GM12878 (cell line): Measurements from ENCODE around the gene ROR2. TPM values are rescaled to one million over a fixed set of nuclear protein-coding genes. Genes with fewer than 3 reads are reported as not detected.

Experiments used
- ATAC-seq: fragments of 200-7000 bp; cut with Tn5 transposase; 3 replicates; pipeline ENCODE4 v1.9.1; 2020; ENCODE audit warnings: mild to moderate bottlenecking, moderate library complexity
- BruUV-seq: library from RNA; stranded (reverse); fragments of 400-500 nt; replicated peaks from 2 replicates; lab custom pipeline; 2021; lab: Mats Ljungman, UMichigan
- CTCF ChIA-PET: fragments of 300-600 bp; sonication (Branson Sonifier 250); formaldehyde crosslinking; extraction: SDS; loops from one replicate; lab custom pipeline; 2021; ENCODE audit warnings: inconsistent platforms; lab: Yijun Ruan, JAX
- POLR2A ChIA-PET: fragments of 350-600 bp; formaldehyde crosslinking; extraction: SDS; loops from one replicate; lab custom pipeline; 2021; ENCODE audit warnings: inconsistent platforms; lab: Charles Lee
- RAD21 ChIA-PET: fragments of 300-600 bp; sonication (Branson Sonifier 250); formaldehyde crosslinking; loops from one replicate; lab custom pipeline; 2023; ENCODE audit warnings: antibody characterized with exemption; ENCODE audit not compliant: unreplicated experiment; lab: Charles Lee
- SMC1A ChIA-PET: fragments of 300-600 bp; sonication (Branson Sonifier 250); formaldehyde crosslinking; loops from one replicate; lab custom pipeline; 2023; ENCODE audit not compliant: unreplicated experiment, uncharacterized antibody; lab: Charles Lee
- DNase-seq: peaks from one replicate; pipeline ENCODE4 v3.0.0-alpha.2; 2011; ENCODE audit warnings: low read depth, low spot score
- FAIRE-seq: peaks from 3 replicates; lab custom pipeline; 2011; peaks lifted over from hg19 to GRCh38; lab: Jason Lieb, UNC
- H2AFZ ChIP-seq: 2 replicates; pipeline ENCODE4 v1.6.0; 2011; ENCODE audit warnings: low read depth, low read length, control low read depth; ENCODE audit not compliant: control insufficient read depth
- H3K27ac ChIP-seq: 2 replicates; pipeline ENCODE4 v1.5.1; 2011; ENCODE audit warnings: control low read depth; ENCODE audit not compliant: control insufficient read depth, insufficient read depth
- H3K27me3 ChIP-seq, 2 experiments: replicated peaks in 1 of 2; 2 replicates each; pipeline versions ENCODE4 v1.6.0 to v1.6.1; 2011; ENCODE audit warnings: low read length in 1 of 2; ENCODE audit not compliant: control insufficient read depth in 2 of 2, insufficient read depth in 2 of 2
- H3K36me3 ChIP-seq, 2 experiments: 2 replicates each; pipeline ENCODE4 v1.5.1; 2011; ENCODE audit warnings: low read length in 1 of 2; ENCODE audit not compliant: control insufficient read depth in 2 of 2, insufficient read depth in 2 of 2
- H3K4me1 ChIP-seq: 2 replicates; pipeline ENCODE4 v1.6.1; 2011; ENCODE audit warnings: mild to moderate bottlenecking, low read length, moderate library complexity, mixed read lengths; ENCODE audit not compliant: control insufficient read depth, insufficient read depth
- H3K4me2 ChIP-seq: 2 replicates; pipeline ENCODE4 v1.6.0; 2011; ENCODE audit warnings: control low read depth; ENCODE audit not compliant: control insufficient read depth, insufficient read depth
- H3K4me3 ChIP-seq: fragments of 200-600 bp; sonication (generic); 2 replicates; pipeline ENCODE4 v1.5.1; 2016
- H3K79me2 ChIP-seq: 2 replicates; pipeline ENCODE4 v1.6.0; 2011; ENCODE audit warnings: low read length; ENCODE audit not compliant: control insufficient read depth, insufficient read depth
- H3K9ac ChIP-seq: 2 replicates; pipeline ENCODE4 v1.8.0; 2011; ENCODE audit warnings: low read length, control low read depth, mixed read lengths; ENCODE audit not compliant: control insufficient read depth, insufficient read depth
- H3K9me3 ChIP-seq: replicated peaks from 3 replicates; pipeline ENCODE4 v1.5.1; 2011; ENCODE audit warnings: mild to moderate bottlenecking, low read length; ENCODE audit not compliant: control insufficient read depth, insufficient read depth
- H4K20me1 ChIP-seq: 2 replicates; pipeline ENCODE4 v1.6.0; 2011; ENCODE audit not compliant: control insufficient read depth, insufficient read depth
- BCL11A ChIP-seq: IDR thresholded peaks from 2 replicates; pipeline ENCODE4 v1.6.1; 2011; ENCODE audit warnings: low read depth, low read length
- HDAC6 ChIP-seq: fragments of 200-600 bp; sonication (generic); IDR thresholded peaks from one replicate; pipeline ENCODE4 v1.8.0; 2017; ENCODE audit warnings: antibody characterized with exemption; ENCODE audit not compliant: unreplicated experiment
- NBN ChIP-seq: fragments of 450-650 bp; IDR thresholded peaks from 2 replicates; pipeline ENCODE4 v1.6.1; 2016
- RUNX3 ChIP-seq: IDR thresholded peaks from 2 replicates; pipeline ENCODE4 v1.6.1; 2012; ENCODE audit warnings: low read length, inconsistent platforms
- SIN3A ChIP-seq: IDR thresholded peaks from 2 replicates; pipeline ENCODE4 v1.6.1; 2012; ENCODE audit warnings: low read depth, low read length, improper control_type of control experiment
- SMAD1 ChIP-seq: fragments of 450-650 bp; IDR thresholded peaks from 2 replicates; pipeline ENCODE4 v1.6.1; 2018; ENCODE audit warnings: mild to moderate bottlenecking, low read depth; ENCODE audit not compliant: partially characterized antibody
- STAT1 ChIP-seq: fragments of 450-650 bp; conservative IDR thresholded peaks from 2 replicates; pipeline ENCODE4 v1.6.1; 2014; ENCODE audit warnings: antibody characterized with exemption, mild to moderate bottlenecking
- TCF3 ChIP-seq: IDR thresholded peaks from 2 replicates; pipeline ENCODE4 v1.6.1; 2012; ENCODE audit warnings: low read depth, mild to moderate bottlenecking, low read length, borderline replicate concordance; ENCODE audit not compliant: insufficient read depth
- WGBS: methylation state at CpG from one replicate; pipeline ENCODE4 v1.1.6; 2016; ENCODE audit warnings: low lambda C conversion rate; ENCODE audit not compliant: insufficient replicate concordance, insufficient coverage; ENCODE audit errors: missing lambda C conversion rate; 5-methylcytosine and 5-hydroxymethylcytosine counted together
- in situ Hi-C: fragments of 300-500 bp; cut with MboI; formaldehyde crosslinking; loops from 9 replicates; pipeline ENCODE4 v1.14.3; 2018; ENCODE audit warnings: mixed read lengths
- intact Hi-C: fragments of 100-400 bp; cut with micrococcal nuclease; formaldehyde crosslinking; loops from one replicate; pipeline ENCODE4 v1.14.2; 2022; ENCODE audit not compliant: unreplicated experiment
- polyA plus RNA-seq, 11 experiments: library from polyadenylated mRNA; depleted of rRNA in 4 of 11; unstranded in 6 of 11; stranded (reverse) in 5 of 11; fragments of >200 nt; fragmentation: Nextera tagmentation in 4 of 11; fragmentation: Illumina TruSeq in 1 of 11; extraction: Ambion mirVana in 4 of 11; extraction: Trizol in 1 of 11; gene quantifications; 1 replicate in 1 of 11; 2 replicates in 10 of 11; pipeline versions ENCODE4 v1.2.1 to v1.2.3, GENCODE V29; 2011 to 2016; ENCODE audit warnings: inconsistent platforms in 2 of 11, missing spikeins in 2 of 11, low read depth in 1 of 11
- total RNA-seq, 4 experiments: library from RNA; depleted of rRNA in 3 of 4; stranded (reverse); fragments of >200 nt in 3 of 4; fragmentation: Illumina TruSeq in 1 of 4; extraction: Trizol in 1 of 4; gene quantifications; 2 replicates each; pipeline versions ENCODE4 v1.2.1 to v1.2.3, GENCODE V29; 2013 to 2021

ROR2 gene
- total and polyA plus RNA-seq, 10 of the 15 experiments (the other 5 are each of a cell fraction or from before 2014, with no cell fraction given): 0.03 to 0.05 TPM; not detected in 8

DNA sequence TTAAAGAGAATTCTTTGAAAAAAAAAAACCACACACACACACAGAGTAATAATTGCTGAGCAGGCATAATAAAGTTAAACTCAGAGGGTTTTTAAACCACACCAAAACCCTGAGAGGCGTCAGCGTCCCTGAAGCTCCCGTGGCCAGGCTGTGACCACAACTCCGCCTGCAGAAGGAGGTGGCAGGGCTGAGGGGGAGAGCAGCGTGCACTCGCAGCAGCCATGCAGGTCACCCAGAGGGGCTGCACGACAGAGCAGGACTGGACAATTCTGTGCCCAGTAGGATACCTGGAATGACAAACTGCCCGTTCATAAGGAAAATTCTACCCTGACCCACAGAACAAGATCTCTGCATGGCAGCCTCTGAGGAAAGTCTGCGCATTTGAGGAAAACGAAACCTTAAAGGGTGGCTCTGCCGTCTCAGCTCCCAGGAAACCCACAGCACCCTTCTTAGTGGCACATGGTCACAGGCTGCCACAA lies 44.0 kb downstream of the ROR2 start:
- H3K9me3 ChIP-seq: no peaks in the 10 kb centered on the region
- H3K27ac ChIP-seq: no peak overlapping the region
- no peak overlapping the region for H3K9ac ChIP-seq
- H2AFZ ChIP-seq: peak overlapping the region; percentile 56
- H4K20me1 ChIP-seq: no peaks in the 10 kb centered on the region
- no peak for DNase-seq
- H3K4me2 ChIP-seq: peak overlapping the region; percentile 75
- no peaks in the 10 kb centered on the region for H3K36me3 ChIP-seq
- ATAC-seq: peak; percentile 79
- WGBS: under 1% methylated on average over 11 of the region's 11 CpGs
- peak overlapping the region; percentile 42; the same call in 1 of the 2 replicates for H3K4me3 ChIP-seq
- in situ Hi-C loops: no loop called here
- peak; percentile 69 for FAIRE-seq
- H3K79me2 ChIP-seq: no peaks in the 10 kb centered on the region
- RAD21 ChIA-PET: no interaction called here
- POLR2A ChIA-PET: no interaction called here
- intact Hi-C loops: no loop called here
- CTCF ChIA-PET: no interaction called here
- SMC1A ChIA-PET: no interaction called here
- H3K4me1 ChIP-seq: no peaks in the 10 kb centered on the region; the same call in 1 of the 2 replicates
- 0 out of 4 replicates have a peak, but pooled peaks cover 0 to 3% of the 10 kb centered on the region in 2 experiments for H3K27me3 ChIP-seq
- BruUV-seq: no TSS peak
- TF ChIP-seq BCL11A (no peak), SMAD1 (no peak), RUNX3 (peak; percentile 24; the same call in 1 of the 2 replicates), STAT1 (no peak), HDAC6 (no peak), SIN3A (no peak)

DNA sequence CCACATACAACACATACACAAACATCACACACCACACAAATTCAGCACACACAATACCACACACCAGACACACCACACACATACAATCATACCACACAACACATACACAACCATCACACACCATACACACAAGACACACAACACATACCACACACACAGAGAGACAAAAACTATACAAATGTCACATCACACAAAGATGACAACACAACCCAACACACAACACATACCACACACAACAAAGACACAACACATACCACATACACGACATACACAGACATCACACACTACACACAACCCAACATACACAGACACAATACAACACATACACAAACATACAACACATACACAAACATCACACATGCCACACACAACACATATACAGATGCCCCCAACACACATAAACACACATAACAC lies 44.8 kb downstream of the ROR2 start:
- H3K79me2 ChIP-seq: no peaks in the 10 kb centered on the region

More for the DNA sequence above, 44.8 kb downstream of the ROR2 start:
- TF ChIP-seq NBN (peak; percentile 40; the same call in 1 of the 2 replicates), TCF3 (no peak), BCL11A (no peak)
- ChIA-PET CTCF (no interaction called here), SMC1A (no interaction called here), POLR2A (no interaction called here), RAD21 (no interaction called here)
- H3K27me3 ChIP-seq: peaks cover 0 to 3% of the 10 kb centered on the region in 2 experiments; a peak in 1 of 4 replicates
- H4K20me1 ChIP-seq: no peaks in the 10 kb centered on the region
- DNase-seq (no peak), ATAC-seq (no peak), FAIRE-seq (peak; percentile 61)
- no peaks in the 10 kb centered on the region; the same call in 1 of the 2 replicates for H3K4me1 ChIP-seq
- no peak overlapping the region for H3K4me2 ChIP-seq
- H3K9ac ChIP-seq: no peak overlapping the region
- H3K27ac ChIP-seq: no peak overlapping the region
- H3K36me3 ChIP-seq: no peaks in the 10 kb centered on the region
- 18% methylated on average over 1 of the region's 1 CpG for WGBS
- in situ Hi-C loops: no loop called here
- H3K4me3 ChIP-seq: no peak overlapping the region
- H3K9me3 ChIP-seq: no peaks in the 10 kb centered on the region
- BruUV-seq: no TSS peak
- H2AFZ ChIP-seq: no peak overlapping the region
- intact Hi-C loops: no loop called here
